ENCODE data around the gene PSPC1. TPM values are rescaled to one million over a fixed set of nuclear protein-coding genes. Genes with fewer than 3 reads are reported as not detected.
"Not testable (repeated sequence)": the region's sequence is repeated elsewhere in the genome, so short reads cannot be mapped to it uniquely, and the experiment has no call there.

The PSPC1 gene
- total RNA-seq, 1 donor, result 80.7 TPM

DNA sequence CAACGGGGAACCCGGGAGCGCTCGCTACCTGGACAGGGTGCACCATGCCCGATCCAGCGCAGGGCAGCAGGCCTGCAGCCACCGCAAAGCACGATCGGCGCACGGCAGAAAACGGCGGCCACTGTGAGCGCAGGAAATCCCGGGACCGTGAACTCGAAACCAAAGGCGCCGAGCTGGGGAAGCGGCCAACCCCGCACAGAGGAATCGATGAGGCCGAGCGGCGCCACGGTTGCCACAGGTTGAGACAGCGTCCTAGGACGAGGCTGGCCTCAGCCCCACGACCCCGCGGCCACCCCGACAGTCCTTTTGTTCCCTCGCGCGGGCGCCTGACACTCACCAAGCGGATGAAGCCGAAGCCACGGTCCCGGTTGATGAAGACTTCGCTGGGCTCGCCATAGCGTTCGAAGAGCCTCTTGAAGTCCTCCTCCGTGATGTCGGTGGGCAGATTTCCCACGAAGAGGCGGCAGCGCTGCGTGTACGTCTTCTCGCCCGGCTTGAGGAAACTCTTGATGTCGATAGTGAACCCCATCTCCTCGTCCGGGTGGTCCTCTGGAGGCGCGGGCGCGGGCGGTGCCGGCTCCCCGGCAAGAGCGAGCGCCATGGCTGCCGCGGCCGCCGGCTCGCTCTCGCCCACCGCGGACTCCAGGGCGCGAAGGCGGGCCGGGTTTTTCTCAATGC, 557 bp downstream of the PSPC1 start:
- peak overlapping the region; percentile 94 for H3K4me3 ChIP-seq (ENCODE audit: low read depth, low read length)
- DNase-seq (ENCODE audit: low read depth), result peak; percentile 68
- TF ChIP-seq, protein P1, sequence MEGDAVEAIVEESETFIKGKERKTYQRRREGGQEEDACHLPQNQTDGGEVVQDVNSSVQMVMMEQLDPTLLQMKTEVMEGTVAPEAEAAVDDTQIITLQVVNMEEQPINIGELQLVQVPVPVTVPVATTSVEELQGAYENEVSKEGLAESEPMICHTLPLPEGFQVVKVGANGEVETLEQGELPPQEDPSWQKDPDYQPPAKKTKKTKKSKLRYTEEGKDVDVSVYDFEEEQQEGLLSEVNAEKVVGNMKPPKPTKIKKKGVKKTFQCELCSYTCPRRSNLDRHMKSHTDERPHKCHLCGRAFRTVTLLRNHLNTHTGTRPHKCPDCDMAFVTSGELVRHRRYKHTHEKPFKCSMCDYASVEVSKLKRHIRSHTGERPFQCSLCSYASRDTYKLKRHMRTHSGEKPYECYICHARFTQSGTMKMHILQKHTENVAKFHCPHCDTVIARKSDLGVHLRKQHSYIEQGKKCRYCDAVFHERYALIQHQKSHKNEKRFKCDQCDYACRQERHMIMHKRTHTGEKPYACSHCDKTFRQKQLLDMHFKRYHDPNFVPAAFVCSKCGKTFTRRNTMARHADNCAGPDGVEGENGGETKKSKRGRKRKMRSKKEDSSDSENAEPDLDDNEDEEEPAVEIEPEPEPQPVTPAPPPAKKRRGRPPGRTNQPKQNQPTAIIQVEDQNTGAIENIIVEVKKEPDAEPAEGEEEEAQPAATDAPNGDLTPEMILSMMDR (IDR thresholded peaks at IDR 0.05; ENCODE audit: insufficient read depth, low read depth, low read length), result no peak

DNA sequence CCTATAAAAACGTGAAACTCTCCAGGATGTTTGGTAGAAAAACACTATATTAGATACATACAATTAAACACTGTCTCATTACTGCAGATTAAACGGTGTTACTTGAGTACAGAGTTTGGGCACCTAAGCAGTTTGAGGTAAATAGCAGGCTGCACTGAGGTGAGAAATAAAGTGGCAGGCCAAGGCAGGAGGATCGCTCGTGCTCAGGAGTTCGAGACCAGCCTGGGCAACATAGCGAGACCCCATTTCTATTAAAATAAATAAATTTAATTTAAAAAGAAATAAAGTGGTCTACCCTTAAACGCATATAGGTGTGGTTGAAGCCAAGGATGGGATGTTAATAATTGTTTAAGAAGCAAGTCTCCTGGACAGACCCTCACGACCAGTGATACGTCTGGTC, 1.2 kb downstream of the PSPC1 start:
- no peak for DNase-seq (ENCODE audit: low read depth)

DNA sequence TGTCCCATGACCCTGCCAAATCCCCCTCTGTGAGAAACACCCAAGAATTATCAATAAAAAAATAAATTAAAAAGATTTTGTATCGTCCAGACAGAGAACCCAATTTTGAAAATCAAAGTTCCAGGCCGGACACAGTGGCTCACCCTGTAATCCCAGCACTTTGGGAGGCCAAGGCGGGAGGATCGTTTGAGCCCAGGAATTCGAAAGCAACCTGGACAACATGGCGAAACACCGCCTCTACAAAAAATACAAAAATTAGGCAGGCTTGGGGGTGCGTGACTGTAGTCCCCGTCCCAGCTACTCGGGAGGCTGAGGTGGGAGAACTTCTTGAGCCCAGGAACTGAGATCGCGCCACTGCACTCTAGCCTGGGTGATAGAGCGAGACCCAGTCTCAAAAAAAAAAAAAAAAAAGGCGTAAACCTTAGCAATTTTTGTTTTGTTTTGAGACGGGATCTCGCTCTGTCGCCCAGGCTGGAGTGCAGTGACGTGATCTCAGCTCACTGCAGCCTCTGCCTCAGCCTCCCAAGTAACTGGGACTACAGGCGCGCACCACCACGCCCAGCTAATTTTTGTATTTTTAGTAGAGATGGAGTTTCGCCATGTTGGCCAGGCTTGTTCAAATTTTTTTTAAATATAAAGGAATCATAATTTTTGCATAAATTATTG, 1.9 kb downstream of the PSPC1 start:
- DNase-seq (ENCODE audit: low read depth), result not testable (repeated sequence)
- H3K4me3 ChIP-seq (ENCODE audit: low read depth, low read length), result peak overlapping the region; percentile 94

More for the DNA sequence above, 1.2 kb downstream of the PSPC1 start:
- TF ChIP-seq, protein P1 (IDR thresholded peaks at IDR 0.05; ENCODE audit: insufficient read depth, low read depth, low read length), result no peak
- H3K4me3 ChIP-seq (ENCODE audit: low read depth, low read length), result peak overlapping the region; percentile 94

DNA sequence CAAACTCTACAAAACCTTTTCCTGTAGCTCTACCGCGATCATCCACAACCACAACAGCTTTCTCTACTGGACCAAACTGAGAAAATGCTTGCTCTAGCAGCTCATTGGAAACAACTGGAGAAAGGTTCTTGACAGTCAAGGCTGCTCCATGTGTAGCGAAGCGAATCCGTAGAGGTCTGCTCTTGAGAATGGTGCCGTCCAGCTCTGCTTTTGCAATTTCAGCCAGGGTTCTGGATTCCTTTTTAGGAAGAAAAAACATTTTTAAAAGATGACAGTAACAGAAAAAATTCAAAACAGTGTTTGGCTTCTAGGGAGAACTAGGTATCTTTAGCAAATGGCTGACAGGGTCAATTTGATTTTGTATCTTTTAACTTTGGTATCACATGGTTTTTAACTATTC, 10.4 kb downstream of the PSPC1 start:
- DNase-seq (ENCODE audit: low read depth), result peak; percentile 34
- TF ChIP-seq, protein P1 (IDR thresholded peaks at IDR 0.05; ENCODE audit: insufficient read depth, low read depth, low read length), result no peak
- H3K4me3 ChIP-seq (ENCODE audit: low read depth, low read length), result no peak overlapping the region

DNA sequence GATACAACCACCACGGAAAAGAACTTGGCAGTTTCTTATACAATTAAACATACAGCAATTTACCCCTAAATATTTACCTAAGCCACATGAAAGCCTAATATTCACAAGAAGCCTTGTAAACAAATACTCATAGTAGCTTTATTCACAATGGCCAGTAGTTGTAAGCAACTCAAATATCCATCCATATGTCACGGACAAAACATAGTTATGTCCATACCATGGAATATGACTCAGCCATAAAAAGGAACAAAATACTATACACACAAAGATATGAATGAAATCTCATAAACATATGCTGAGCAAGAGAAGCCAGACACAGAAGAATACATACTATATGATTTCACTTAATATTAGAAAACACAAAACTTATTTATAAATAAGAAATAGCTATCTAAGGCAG, 12.9 kb downstream of the PSPC1 start:
- DNase-seq (ENCODE audit: low read depth), result no peak
- TF ChIP-seq, protein P1 (IDR thresholded peaks at IDR 0.05; ENCODE audit: insufficient read depth, low read depth, low read length), result no peak
- no peak overlapping the region for H3K4me3 ChIP-seq (ENCODE audit: low read depth, low read length)

DNA sequence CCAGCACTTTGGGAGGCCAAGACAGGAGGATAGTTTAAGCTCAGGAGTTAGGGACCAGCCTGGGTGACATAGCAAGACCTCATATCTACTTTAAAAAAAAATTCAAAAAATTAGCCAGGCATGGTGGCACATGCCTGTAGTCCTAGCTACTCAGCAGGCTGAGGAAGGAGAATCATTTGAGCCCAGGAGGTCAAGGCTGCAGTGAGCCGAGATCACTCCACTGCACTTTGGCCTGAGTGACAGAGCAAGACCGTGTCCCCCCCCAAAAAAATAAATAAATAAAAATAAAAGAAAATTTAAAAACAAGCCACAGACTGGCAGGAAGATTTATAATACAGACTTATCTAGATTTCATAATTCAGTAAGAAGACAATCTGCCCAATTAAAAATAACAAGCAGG, 14.8 kb downstream of the PSPC1 start:
- DNase-seq (ENCODE audit: low read depth), result no peak
- no peak overlapping the region for H3K4me3 ChIP-seq (ENCODE audit: low read depth, low read length)
- TF ChIP-seq, protein P1 (IDR thresholded peaks at IDR 0.05; ENCODE audit: insufficient read depth, low read depth, low read length), result no peak

DNA sequence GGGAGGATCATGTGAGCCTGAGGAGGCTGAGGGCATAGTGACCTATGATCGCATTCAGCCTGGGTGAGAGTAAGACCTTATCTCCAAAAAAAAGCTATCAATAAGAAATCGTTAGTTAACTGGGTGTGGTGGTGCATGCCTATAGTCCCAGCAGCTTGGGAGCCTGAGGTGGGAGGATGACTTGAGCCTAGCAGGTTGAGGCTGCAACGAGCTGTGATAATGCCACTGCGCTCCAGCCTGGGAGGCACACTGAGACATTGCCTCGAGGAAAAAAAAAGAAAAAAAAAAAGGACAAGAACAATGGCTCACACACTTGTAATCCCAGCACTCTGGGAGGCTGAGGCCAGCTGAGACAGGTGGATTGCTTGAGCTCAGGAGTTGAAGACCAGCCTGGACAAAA, 16.2 kb downstream of the PSPC1 start:
- no peak overlapping the region for H3K4me3 ChIP-seq (ENCODE audit: low read depth, low read length)
- TF ChIP-seq, protein P1 (IDR thresholded peaks at IDR 0.05; ENCODE audit: insufficient read depth, low read depth, low read length), result no peak
- DNase-seq (ENCODE audit: low read depth), result no peak

Data from fibroblast of villous mesenchyme (primary cell).